Measurements from ENCODE around the gene FER.

GRCh38 chr5:108720391-108720790 lies 27.3 kb upstream of the FER start:
- TF ChIP-seq, protein P1, sequence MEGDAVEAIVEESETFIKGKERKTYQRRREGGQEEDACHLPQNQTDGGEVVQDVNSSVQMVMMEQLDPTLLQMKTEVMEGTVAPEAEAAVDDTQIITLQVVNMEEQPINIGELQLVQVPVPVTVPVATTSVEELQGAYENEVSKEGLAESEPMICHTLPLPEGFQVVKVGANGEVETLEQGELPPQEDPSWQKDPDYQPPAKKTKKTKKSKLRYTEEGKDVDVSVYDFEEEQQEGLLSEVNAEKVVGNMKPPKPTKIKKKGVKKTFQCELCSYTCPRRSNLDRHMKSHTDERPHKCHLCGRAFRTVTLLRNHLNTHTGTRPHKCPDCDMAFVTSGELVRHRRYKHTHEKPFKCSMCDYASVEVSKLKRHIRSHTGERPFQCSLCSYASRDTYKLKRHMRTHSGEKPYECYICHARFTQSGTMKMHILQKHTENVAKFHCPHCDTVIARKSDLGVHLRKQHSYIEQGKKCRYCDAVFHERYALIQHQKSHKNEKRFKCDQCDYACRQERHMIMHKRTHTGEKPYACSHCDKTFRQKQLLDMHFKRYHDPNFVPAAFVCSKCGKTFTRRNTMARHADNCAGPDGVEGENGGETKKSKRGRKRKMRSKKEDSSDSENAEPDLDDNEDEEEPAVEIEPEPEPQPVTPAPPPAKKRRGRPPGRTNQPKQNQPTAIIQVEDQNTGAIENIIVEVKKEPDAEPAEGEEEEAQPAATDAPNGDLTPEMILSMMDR (IDR thresholded peaks at IDR 0.05): no peak
- no peak for TF ChIP-seq POLR2A (IDR thresholded peaks at IDR 0.05)
